ENCODE data around the gene ERN1.
A peak's percentile ranks its signal among the peaks of the same experiment; 100 is the strongest.

The ERN1 gene

DNA sequence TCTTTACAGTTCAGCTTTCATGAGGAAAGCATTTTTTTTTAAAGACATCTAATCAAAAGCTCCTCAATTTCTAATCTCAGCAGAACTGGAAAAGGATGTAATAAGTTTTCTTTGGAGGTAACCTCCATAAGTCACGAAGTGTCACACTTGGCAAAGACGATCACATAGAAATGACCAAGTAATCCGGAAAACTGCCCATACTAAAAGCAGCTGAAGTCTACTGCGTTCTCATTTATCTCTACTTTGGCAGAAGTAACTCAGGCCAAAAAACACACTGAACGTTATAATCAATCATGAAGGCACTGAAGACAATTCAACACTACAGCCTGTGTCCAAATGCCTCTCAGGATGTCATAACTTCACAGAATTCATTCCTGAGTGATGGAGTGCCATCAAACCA lies 39.8 kb downstream of the ERN1 start:
- no peak overlapping the region for H3K4me3 ChIP-seq (IDR thresholded peaks at IDR 0.05; ENCODE audit: insufficient read depth, low read depth, low read length)
- H3K36me3 ChIP-seq (ENCODE audit: insufficient read depth): no peaks in the 10 kb centered on the region
- no peaks in the 10 kb centered on the region for H4K20me1 ChIP-seq (ENCODE audit: insufficient read depth)
- H3K4me1 ChIP-seq (ENCODE audit: low read depth, poor library complexity, severe bottlenecking): peaks cover 92% of the 10 kb centered on the region
- H3K27ac ChIP-seq: no peak overlapping the region
- no peaks in the 10 kb centered on the region for H3K27me3 ChIP-seq (ENCODE audit: insufficient read depth, low read depth)
- peaks cover 28% of the 10 kb centered on the region; the same call in 1 of the 2 replicates for H3K79me2 ChIP-seq (ENCODE audit: insufficient read depth, low read depth)
- TF ChIP-seq, protein P1, sequence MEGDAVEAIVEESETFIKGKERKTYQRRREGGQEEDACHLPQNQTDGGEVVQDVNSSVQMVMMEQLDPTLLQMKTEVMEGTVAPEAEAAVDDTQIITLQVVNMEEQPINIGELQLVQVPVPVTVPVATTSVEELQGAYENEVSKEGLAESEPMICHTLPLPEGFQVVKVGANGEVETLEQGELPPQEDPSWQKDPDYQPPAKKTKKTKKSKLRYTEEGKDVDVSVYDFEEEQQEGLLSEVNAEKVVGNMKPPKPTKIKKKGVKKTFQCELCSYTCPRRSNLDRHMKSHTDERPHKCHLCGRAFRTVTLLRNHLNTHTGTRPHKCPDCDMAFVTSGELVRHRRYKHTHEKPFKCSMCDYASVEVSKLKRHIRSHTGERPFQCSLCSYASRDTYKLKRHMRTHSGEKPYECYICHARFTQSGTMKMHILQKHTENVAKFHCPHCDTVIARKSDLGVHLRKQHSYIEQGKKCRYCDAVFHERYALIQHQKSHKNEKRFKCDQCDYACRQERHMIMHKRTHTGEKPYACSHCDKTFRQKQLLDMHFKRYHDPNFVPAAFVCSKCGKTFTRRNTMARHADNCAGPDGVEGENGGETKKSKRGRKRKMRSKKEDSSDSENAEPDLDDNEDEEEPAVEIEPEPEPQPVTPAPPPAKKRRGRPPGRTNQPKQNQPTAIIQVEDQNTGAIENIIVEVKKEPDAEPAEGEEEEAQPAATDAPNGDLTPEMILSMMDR (conservative IDR thresholded peaks at IDR 0.05; ENCODE audit: low read depth, low read length): no peak
- H3K9ac ChIP-seq: no peak overlapping the region
- H3K4me2 ChIP-seq: peak overlapping the region; percentile 72; the same call in 1 of the 2 replicates
- H2AFZ ChIP-seq (ENCODE audit: low read depth): no peak overlapping the region

DNA sequence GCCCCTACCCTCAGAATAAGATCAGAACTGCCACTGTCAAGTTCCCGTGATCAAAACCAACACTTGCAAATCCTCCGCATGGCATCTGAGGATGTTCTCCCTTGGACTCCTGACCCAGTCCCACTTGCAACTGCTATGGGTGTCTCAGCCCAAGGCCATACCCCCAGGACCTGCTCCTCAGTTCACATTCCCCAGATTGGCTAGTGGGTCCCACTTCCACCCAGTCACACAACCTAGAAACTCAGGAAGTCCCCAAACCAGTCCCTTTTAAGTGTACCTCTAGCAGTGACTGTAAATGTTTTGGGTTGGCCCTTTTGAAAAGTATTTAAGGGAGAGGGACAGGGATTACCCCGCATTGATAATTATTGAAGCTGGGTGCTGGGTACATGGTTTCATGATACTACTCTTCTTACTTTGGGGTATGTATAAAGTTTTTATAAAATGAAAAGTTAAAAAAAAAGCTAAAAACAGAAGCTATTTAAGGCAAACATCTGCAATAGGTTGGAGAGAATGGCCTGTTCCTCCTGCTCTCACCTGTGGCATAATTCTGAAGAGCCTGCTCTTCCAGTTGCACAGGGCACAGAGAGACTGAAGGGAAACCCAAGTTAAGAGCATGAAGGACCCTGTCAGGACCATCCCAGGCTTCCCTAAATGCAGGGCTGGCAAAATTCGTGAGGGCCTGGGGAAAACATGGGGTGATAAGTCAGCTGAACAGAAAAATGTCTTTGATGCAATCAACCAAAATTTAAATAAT lies 42.5 kb downstream of the ERN1 start:
- peaks cover 92% of the 10 kb centered on the region for H3K4me1 ChIP-seq (ENCODE audit: low read depth, poor library complexity, severe bottlenecking)
- TF ChIP-seq, protein P1 (conservative IDR thresholded peaks at IDR 0.05; ENCODE audit: low read depth, low read length): no peak
- no peak overlapping the region for H3K4me2 ChIP-seq

DNA sequence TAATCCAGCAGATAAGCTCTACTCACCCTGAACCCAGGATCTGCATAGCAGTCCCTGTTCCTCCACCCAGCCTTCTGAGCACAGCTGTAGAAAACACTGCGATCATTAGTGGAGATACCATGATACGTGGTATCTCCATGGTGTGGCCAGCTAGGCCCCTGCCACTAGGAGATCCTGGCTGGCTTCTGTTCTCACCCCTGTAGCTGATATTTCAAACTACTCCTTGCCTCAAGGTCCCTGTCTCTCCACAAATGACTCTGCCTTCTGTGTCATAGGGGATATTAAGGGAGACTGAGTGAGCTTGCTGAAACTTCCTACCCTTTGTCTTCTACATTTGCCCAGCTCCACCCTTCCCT lies 44.3 kb downstream of the ERN1 start:
- H4K20me1 ChIP-seq (ENCODE audit: insufficient read depth): no peaks in the 10 kb centered on the region
- no peak overlapping the region for H2AFZ ChIP-seq (ENCODE audit: low read depth)
- H3K4me2 ChIP-seq: no peak overlapping the region; the same call in 1 of the 2 replicates
- no peak overlapping the region for H3K4me3 ChIP-seq (IDR thresholded peaks at IDR 0.05; ENCODE audit: insufficient read depth, low read depth, low read length)
- peaks cover 92% of the 10 kb centered on the region for H3K4me1 ChIP-seq (ENCODE audit: low read depth, poor library complexity, severe bottlenecking)
- no peaks in the 10 kb centered on the region for H3K36me3 ChIP-seq (ENCODE audit: insufficient read depth)
- no peak overlapping the region for H3K9ac ChIP-seq
- no peak overlapping the region for H3K27ac ChIP-seq
- TF ChIP-seq, protein P1 (conservative IDR thresholded peaks at IDR 0.05; ENCODE audit: low read depth, low read length): no peak
- peaks cover 50% of the 10 kb centered on the region; the same call in 1 of the 2 replicates for H3K79me2 ChIP-seq (ENCODE audit: insufficient read depth, low read depth)
- H3K27me3 ChIP-seq (ENCODE audit: insufficient read depth, low read depth): no peaks in the 10 kb centered on the region

More for the DNA sequence above, 42.5 kb downstream of the ERN1 start:
- Histone ChIP-seq H3K27ac (no peak overlapping the region), H2AFZ (ENCODE audit: low read depth) (no peak overlapping the region), H3K79me2 (ENCODE audit: insufficient read depth, low read depth) (peaks cover 33% of the 10 kb centered on the region; the same call in 1 of the 2 replicates), H3K4me3 (IDR thresholded peaks at IDR 0.05; ENCODE audit: insufficient read depth, low read depth, low read length) (no peak overlapping the region), H3K36me3 (ENCODE audit: insufficient read depth) (no peaks in the 10 kb centered on the region), H3K27me3 (ENCODE audit: insufficient read depth, low read depth) (no peaks in the 10 kb centered on the region), H4K20me1 (ENCODE audit: insufficient read depth) (no peaks in the 10 kb centered on the region), H3K9ac (no peak overlapping the region)

DNA sequence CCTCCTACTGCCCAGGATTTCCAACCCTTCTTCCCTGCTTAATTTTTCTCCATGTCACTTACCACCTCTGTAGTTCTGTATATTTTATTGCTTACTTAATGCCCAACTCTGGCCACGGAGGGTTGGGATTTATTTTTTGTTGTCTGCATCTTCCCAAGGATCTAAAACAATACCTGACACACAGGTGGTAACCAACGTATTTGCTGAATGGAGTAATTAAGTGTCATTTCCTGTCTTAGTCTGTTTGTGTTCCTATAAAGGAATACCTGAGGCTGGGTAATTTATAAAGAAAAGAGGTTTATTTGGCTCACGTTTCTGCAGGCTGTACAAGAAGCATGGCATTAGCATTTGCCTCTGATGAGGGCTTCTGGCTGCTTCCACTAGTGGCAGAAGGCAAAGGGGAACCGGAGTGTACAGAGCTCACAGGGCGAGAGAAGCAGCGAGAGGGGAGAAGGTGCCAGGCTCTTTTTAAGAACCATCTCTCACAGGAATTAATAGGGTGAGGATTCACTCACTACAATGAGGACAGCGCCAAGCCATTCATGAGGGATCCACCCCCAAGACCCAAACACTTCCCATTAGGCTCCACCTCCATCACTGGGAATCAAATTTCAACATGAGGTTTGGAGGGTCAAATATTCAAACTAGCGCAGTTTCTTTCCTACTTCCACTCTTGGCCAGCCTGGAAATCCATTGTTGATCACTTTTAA lies 44.8 kb downstream of the ERN1 start:
- H3K27ac ChIP-seq: peak overlapping the region; percentile 0; the same call in 1 of the 2 replicates
- peaks cover 47% of the 10 kb centered on the region; the same call in 1 of the 2 replicates for H3K79me2 ChIP-seq (ENCODE audit: insufficient read depth, low read depth)
- no peak overlapping the region for H3K9ac ChIP-seq
- H3K4me2 ChIP-seq: peak overlapping the region; percentile 52; the same call in 1 of the 2 replicates
- H3K36me3 ChIP-seq (ENCODE audit: insufficient read depth): no peaks in the 10 kb centered on the region
- H4K20me1 ChIP-seq (ENCODE audit: insufficient read depth): no peaks in the 10 kb centered on the region
- H3K27me3 ChIP-seq (ENCODE audit: insufficient read depth, low read depth): no peaks in the 10 kb centered on the region
- TF ChIP-seq, protein P1 (conservative IDR thresholded peaks at IDR 0.05; ENCODE audit: low read depth, low read length): no peak
- H3K4me1 ChIP-seq (ENCODE audit: low read depth, poor library complexity, severe bottlenecking): peaks cover 92% of the 10 kb centered on the region
- no peak overlapping the region for H2AFZ ChIP-seq (ENCODE audit: low read depth)
- H3K4me3 ChIP-seq (IDR thresholded peaks at IDR 0.05; ENCODE audit: insufficient read depth, low read depth, low read length): no peak overlapping the region
